HepG2 (cell line): ENCODE results near the gene SF3A2. TPM values are rescaled to one million over a fixed set of nuclear protein-coding genes. Genes with fewer than 3 reads are reported as not detected.
A peak's percentile ranks its signal among the peaks of the same experiment; 100 is the strongest.

ENCODE experiments used
- ARNT ChIP-seq: fragments of 450-650 bp; IDR thresholded peaks from 2 replicates; pipeline ENCODE4 v1.6.1; 2017
- CEBPB ChIP-seq: IDR thresholded peaks from 2 replicates; pipeline ENCODE4 v1.6.1; 2011; ENCODE audit warnings: low read depth, low read length, improper control_type of control experiment, borderline replicate concordance
- HOXA5 ChIP-seq: sonication (generic); formaldehyde crosslinking; IDR thresholded peaks from 2 replicates; pipeline ENCODE4 v1.4.0; 2020; ENCODE audit warnings: missing genetic modification reagents
- JUNB ChIP-seq: sonication (generic); formaldehyde crosslinking; IDR thresholded peaks from 2 replicates; pipeline ENCODE4 v1.8.0; 2022; ENCODE audit warnings: missing genetic modification reagents, mild to moderate bottlenecking, borderline replicate concordance
- NFIC ChIP-seq: IDR thresholded peaks from 2 replicates; pipeline ENCODE4 v1.6.1; 2012; ENCODE audit warnings: mild to moderate bottlenecking, low read length, inconsistent platforms
- NFYC ChIP-seq: IDR thresholded peaks from 2 replicates; pipeline ENCODE4 v1.6.1; 2016; ENCODE audit warnings: missing genetic modification reagents, missing compliant biosample characterization
- ZFAT ChIP-seq: sonication (generic); formaldehyde crosslinking; conservative IDR thresholded peaks from 2 replicates; pipeline ENCODE4 v1.8.1; 2023; ENCODE audit warnings: missing genetic modification reagents, inconsistent platforms
- ZKSCAN8 ChIP-seq: IDR thresholded peaks from 2 replicates; pipeline ENCODE4 v1.6.1; 2016; ENCODE audit warnings: borderline replicate concordance, missing genetic modification reagents, missing compliant biosample characterization
- ZNF10 ChIP-seq: sonication (generic); formaldehyde crosslinking; IDR thresholded peaks from 2 replicates; pipeline ENCODE4 v1.4.0; 2020; ENCODE audit warnings: mild to moderate bottlenecking, low read depth, missing genetic modification reagents, borderline replicate concordance
- ZNF33B ChIP-seq: sonication (generic); formaldehyde crosslinking; IDR thresholded peaks from 2 replicates; pipeline ENCODE4 v1.5.1; 2020; ENCODE audit warnings: mild to moderate bottlenecking, missing genetic modification reagents
- polyA plus RNA-seq, 8 experiments: library from polyadenylated mRNA; depleted of rRNA in 3 of 8; stranded (reverse) in 7 of 8; unstranded in 1 of 8; fragments of >200 nt; fragmentation: Illumina TruSeq in 4 of 8; extraction: Trizol in 4 of 8; gene quantifications; 2 replicates each; pipeline versions ENCODE4 v1.2.1 to v1.2.3, GENCODE V29; 2011 to 2016; ENCODE audit warnings: low read depth in 4 of 8, missing spikeins in 1 of 8, mixed read lengths in 1 of 8; ENCODE audit not compliant: insufficient read depth in 1 of 8
- total RNA-seq, 5 experiments: library from RNA; depleted of rRNA; stranded (reverse); fragments of >200 nt; fragmentation: Illumina TruSeq; extraction: Trizol; gene quantifications; 2 replicates each; pipeline ENCODE4 v1.2.3, GENCODE V29; 2016; ENCODE audit warnings: low read depth in 1 of 5
- TF ChIP-seq, protein P1 (sequence below): sonication (generic); formaldehyde crosslinking; IDR thresholded peaks from 2 replicates; pipeline ENCODE4 v1.4.0; 2020; ENCODE audit warnings: missing genetic modification reagents
- TF ChIP-seq, protein P2 (sequence below): sonication (generic); formaldehyde crosslinking; IDR thresholded peaks from 2 replicates; pipeline ENCODE4 v1.4.0; 2020; ENCODE audit warnings: low read depth, missing genetic modification reagents
- TF ChIP-seq, protein P3 (sequence below): IDR thresholded peaks from 2 replicates; pipeline ENCODE4 v1.6.1; 2016; ENCODE audit warnings: control low read depth
- TF ChIP-seq, protein P4 (sequence below): sonication (generic); formaldehyde crosslinking; IDR thresholded peaks from 2 replicates; pipeline ENCODE4 v1.8.1; 2023; ENCODE audit warnings: missing genetic modification reagents, mild to moderate bottlenecking, borderline replicate concordance
- TF ChIP-seq, protein P5 (sequence below): sonication (generic); formaldehyde crosslinking; conservative IDR thresholded peaks from 2 replicates; pipeline ENCODE4 v1.4.0; 2020; ENCODE audit warnings: missing genetic modification reagents
- TF ChIP-seq, protein P6 (sequence below), 2 experiments: sonication (generic) in 1 of 2; formaldehyde crosslinking in 1 of 2; IDR thresholded peaks; 2 replicates each; pipeline versions ENCODE4 v1.6.1 to v1.9.0; 2014 to 2022; ENCODE audit warnings: antibody characterized with exemption in 1 of 2, borderline replicate concordance in 1 of 2, inconsistent platforms in 1 of 2, low read depth in 1 of 2, missing genetic modification reagents in 1 of 2

The SF3A2 gene
- total and polyA plus RNA-seq, 2 of the 13 experiments (the other 11 are each of a cell fraction or from before 2014, with no cell fraction given), result 8.6 to 8.8 TPM

DNA sequence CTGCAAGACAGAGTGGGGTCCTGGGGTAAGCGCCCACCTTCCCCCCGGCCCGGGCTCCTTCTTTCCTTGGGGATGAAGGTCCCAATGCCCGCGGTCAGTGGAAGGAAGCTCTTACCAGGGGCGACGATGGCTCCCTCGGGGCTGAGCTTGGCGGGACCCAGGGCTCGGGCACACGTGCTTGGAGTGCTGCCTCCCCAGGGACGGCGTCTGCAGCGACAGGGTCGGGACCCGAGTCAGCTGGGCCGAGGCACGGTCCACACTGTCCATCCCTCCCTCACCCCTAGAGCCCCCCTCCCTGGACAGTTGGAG is 16.1 kb downstream of the SF3A2 start (continued):
- TF ChIP-seq, protein P1, sequence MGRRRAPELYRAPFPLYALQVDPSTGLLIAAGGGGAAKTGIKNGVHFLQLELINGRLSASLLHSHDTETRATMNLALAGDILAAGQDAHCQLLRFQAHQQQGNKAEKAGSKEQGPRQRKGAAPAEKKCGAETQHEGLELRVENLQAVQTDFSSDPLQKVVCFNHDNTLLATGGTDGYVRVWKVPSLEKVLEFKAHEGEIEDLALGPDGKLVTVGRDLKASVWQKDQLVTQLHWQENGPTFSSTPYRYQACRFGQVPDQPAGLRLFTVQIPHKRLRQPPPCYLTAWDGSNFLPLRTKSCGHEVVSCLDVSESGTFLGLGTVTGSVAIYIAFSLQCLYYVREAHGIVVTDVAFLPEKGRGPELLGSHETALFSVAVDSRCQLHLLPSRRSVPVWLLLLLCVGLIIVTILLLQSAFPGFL (CRISPR knock-in tag), result no peak
- TF ChIP-seq, protein P2, sequence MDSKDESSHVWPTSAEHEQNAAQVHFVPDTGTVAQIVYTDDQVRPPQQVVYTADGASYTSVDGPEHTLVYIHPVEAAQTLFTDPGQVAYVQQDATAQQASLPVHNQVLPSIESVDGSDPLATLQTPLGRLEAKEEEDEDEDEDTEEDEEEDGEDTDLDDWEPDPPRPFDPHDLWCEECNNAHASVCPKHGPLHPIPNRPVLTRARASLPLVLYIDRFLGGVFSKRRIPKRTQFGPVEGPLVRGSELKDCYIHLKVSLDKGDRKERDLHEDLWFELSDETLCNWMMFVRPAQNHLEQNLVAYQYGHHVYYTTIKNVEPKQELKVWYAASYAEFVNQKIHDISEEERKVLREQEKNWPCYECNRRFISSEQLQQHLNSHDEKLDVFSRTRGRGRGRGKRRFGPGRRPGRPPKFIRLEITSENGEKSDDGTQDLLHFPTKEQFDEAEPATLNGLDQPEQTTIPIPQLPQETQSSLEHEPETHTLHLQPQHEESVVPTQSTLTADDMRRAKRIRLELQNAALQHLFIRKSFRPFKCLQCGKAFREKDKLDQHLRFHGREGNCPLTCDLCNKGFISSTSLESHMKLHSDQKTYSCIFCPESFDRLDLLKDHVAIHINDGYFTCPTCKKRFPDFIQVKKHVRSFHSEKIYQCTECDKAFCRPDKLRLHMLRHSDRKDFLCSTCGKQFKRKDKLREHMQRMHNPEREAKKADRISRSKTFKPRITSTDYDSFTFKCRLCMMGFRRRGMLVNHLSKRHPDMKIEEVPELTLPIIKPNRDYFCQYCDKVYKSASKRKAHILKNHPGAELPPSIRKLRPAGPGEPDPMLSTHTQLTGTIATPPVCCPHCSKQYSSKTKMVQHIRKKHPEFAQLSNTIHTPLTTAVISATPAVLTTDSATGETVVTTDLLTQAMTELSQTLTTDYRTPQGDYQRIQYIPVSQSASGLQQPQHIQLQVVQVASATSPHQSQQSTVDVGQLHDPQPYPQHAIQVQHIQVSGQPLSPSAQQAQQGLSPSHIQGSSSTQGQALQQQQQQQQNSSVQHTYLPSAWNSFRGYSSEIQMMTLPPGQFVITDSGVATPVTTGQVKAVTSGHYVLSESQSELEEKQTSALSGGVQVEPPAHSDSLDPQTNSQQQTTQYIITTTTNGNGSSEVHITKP, result no peak
- TF ChIP-seq, protein P3, sequence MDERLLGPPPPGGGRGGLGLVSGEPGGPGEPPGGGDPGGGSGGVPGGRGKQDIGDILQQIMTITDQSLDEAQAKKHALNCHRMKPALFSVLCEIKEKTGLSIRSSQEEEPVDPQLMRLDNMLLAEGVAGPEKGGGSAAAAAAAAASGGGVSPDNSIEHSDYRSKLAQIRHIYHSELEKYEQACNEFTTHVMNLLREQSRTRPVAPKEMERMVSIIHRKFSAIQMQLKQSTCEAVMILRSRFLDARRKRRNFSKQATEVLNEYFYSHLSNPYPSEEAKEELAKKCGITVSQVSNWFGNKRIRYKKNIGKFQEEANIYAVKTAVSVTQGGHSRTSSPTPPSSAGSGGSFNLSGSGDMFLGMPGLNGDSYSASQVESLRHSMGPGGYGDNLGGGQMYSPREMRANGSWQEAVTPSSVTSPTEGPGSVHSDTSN (CRISPR knock-in tag), result no peak
- no peak for TF ChIP-seq NFYC (CRISPR knock-in tag)
- no peak; the same call in 1 of the 2 replicates for TF ChIP-seq HOXA5 (CRISPR knock-in tag)
- no peak for TF ChIP-seq ZFAT (CRISPR knock-in tag)
- TF ChIP-seq, protein P4, sequence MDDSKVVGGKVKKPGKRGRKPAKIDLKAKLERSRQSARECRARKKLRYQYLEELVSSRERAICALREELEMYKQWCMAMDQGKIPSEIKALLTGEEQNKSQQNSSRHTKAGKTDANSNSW, result no peak
- no peak for TF ChIP-seq ZNF33B
- no peak for TF ChIP-seq ARNT
- no peak for TF ChIP-seq NFIC
- TF ChIP-seq, protein P5, sequence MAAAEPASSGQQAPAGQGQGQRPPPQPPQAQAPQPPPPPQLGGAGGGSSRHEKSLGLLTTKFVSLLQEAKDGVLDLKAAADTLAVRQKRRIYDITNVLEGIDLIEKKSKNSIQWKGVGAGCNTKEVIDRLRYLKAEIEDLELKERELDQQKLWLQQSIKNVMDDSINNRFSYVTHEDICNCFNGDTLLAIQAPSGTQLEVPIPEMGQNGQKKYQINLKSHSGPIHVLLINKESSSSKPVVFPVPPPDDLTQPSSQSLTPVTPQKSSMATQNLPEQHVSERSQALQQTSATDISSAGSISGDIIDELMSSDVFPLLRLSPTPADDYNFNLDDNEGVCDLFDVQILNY (CRISPR knock-in tag), result no peak
- no peak for TF ChIP-seq ZNF10 (CRISPR knock-in tag)
- TF ChIP-seq, protein P6, sequence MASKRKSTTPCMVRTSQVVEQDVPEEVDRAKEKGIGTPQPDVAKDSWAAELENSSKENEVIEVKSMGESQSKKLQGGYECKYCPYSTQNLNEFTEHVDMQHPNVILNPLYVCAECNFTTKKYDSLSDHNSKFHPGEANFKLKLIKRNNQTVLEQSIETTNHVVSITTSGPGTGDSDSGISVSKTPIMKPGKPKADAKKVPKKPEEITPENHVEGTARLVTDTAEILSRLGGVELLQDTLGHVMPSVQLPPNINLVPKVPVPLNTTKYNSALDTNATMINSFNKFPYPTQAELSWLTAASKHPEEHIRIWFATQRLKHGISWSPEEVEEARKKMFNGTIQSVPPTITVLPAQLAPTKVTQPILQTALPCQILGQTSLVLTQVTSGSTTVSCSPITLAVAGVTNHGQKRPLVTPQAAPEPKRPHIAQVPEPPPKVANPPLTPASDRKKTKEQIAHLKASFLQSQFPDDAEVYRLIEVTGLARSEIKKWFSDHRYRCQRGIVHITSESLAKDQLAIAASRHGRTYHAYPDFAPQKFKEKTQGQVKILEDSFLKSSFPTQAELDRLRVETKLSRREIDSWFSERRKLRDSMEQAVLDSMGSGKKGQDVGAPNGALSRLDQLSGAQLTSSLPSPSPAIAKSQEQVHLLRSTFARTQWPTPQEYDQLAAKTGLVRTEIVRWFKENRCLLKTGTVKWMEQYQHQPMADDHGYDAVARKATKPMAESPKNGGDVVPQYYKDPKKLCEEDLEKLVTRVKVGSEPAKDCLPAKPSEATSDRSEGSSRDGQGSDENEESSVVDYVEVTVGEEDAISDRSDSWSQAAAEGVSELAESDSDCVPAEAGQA (IDR thresholded peaks at IDR 0.05; ENCODE audit: low read depth), result no peak
- TF ChIP-seq, protein P6 (CRISPR knock-in tag; IDR thresholded peaks at IDR 0.05; ENCODE audit: borderline replicate concordance), result peak; percentile 84; the same call in 1 of the 2 replicates
- TF ChIP-seq ZKSCAN8 (CRISPR knock-in tag), result no peak
- no peak for TF ChIP-seq JUNB (CRISPR knock-in tag)
- TF ChIP-seq CEBPB, result no peak
